HG03108 (cell line): ENCODE data around the gene TSGA10IP.

Source experiments
- ATAC-seq: cut with Tn5 transposase; IDR thresholded peaks from one replicate; pipeline ENCODE4 v1.9.1; 2021; ENCODE audit warnings: moderate library complexity; ENCODE audit not compliant: unreplicated experiment

TSGA10IP gene

GRCh38 chr11:66003291-66003690, 58.0 kb downstream of the TSGA10IP start:
- ATAC-seq, result no peak

- no peak for ATAC-seq
Measured at GRCh38 chr11:66004186-66004585, 58.9 kb downstream of the TSGA10IP start.

- no peak for ATAC-seq
Measured at GRCh38 chr11:66006134-66006890, 61.0 kb downstream of the TSGA10IP start.

GRCh38 chr11:66006891-66007176, 61.6 kb downstream of the TSGA10IP start:
- no peak for ATAC-seq

GRCh38 chr11:66007201-66007634, 61.9 kb downstream of the TSGA10IP start:
- no peak for ATAC-seq

GRCh38 chr11:66008095-66008467, 62.8 kb downstream of the TSGA10IP start:
- no peak for ATAC-seq

GRCh38 chr11:66008468-66009101, 63.3 kb downstream of the TSGA10IP start:
- no peak for ATAC-seq
